ENCODE results near the gene SH3RF3.
"Not testable (repeated sequence)": the region's sequence is repeated elsewhere in the genome, so short reads cannot be mapped to it uniquely, and the experiment has no call there.

Gene SH3RF3

DNA sequence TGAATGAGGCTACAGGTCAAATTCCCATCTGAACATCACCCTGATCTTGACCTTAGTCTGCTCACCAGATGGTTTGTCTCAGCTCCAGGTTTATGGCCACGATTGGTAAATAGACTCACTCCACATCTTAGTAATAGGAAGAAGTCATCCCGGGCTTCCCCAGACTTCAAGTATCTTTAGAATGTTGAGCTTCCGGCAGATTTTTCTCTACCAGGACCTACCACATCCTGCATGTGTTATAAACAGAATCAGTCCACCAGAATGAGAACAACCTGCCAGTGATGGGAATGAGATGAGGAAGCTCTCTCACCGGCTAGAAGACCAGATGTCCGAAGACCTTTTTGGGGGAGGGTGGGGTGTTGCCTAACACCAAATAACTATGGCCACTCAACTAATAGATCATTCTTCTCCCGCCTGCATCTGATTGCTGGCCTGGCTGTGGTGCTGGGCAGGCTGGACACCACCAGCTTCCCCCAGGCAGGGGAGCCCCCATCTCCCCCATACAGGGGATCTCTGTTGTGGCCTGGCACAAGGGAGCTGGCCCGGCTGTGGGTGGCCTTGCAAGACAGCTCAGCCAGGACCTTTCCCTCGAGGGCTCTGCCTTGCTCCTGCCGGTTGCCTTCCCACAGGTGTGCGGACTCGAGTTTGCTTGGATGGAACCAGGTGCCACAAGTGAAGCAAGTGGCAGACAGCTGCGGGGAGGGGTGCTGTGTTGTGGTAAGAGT is 88.5 kb downstream of the SH3RF3 start:
- no peak for DNase-seq
- no peak for TF ChIP-seq POLR2A (IDR thresholded peaks at IDR 0.05; ENCODE audit: low read length)
- TF ChIP-seq GATA1 (IDR thresholded peaks at IDR 0.05; ENCODE audit: low read depth, low read length), result no peak

DNA sequence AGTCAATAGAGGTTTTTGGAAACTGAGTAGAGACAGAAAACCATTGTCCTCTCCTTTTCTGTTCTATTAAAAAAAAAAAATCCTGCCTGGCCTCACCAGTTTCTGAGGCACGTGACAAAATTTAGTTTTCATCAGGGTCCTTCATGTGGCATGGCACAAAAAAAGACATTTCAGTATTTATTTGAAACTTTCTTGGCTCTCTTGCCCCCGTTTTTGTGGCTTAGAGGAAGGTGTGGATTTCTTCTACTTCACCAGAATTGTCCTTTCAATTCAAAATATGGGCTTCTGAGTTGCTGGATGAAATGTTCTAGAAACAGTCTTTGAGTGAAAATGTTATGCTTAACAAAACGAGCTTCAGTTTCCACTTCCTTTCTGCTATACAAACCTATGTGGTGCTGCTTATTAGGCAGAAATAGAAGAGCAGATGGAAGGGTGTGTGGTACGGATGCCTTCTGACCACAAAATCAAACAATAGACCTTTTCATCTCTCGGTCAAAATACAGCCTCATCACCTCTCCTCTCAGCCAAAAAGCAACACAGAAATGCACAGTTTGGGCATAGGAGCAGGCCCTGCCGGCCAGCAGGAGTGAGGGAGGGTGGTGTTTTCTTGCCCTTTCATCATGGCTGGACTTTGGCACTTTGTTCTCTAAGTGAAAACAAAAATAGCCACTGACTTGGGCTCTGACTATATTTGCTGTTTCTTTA is 89.2 kb downstream of the SH3RF3 start:
- no peak for DNase-seq
- TF ChIP-seq GATA1 (IDR thresholded peaks at IDR 0.05; ENCODE audit: low read depth, low read length), result no peak
- no peak for TF ChIP-seq POLR2A (IDR thresholded peaks at IDR 0.05; ENCODE audit: low read length)

DNA sequence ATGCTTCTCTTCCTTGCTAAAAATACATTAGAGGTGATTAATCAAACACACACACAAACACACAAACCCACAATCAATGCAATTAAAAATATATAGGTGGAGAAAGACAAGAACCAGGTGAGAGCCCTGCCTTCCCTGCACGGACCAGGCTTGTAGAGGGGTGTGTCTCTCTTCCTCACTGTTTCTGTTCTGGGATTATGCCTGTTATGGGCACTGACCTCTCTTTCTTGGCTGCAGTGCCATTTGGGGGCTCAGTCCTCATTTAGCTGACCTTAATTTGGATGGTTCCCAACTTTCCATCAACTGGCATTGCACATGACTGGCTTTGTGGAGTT is 89.8 kb downstream of the SH3RF3 start:
- TF ChIP-seq GATA1 (IDR thresholded peaks at IDR 0.05; ENCODE audit: low read depth, low read length) (no peak), POLR2A (IDR thresholded peaks at IDR 0.05; ENCODE audit: low read length) (no peak)
- DNase-seq, result no peak

DNA sequence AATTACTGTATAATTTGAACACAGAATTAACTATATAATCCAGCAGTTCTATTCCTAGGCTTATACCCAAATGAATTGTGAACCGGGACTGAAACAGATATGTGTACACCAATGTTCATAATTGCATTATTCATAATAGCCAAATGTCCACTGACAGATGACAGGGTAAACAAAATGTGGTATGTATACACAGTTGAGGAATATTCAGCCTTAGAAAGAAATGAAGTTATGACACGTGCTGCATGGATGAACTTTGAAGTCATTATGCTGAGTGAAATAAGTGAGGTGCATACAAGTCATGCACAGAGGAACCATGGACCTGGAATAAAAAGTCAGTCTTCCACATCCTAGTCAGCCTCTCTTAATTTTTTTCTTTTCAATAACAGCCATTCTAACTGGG is 91.9 kb downstream of the SH3RF3 start:
- TF ChIP-seq POLR2A (IDR thresholded peaks at IDR 0.05; ENCODE audit: low read length), result no peak
- no peak for TF ChIP-seq GATA1 (IDR thresholded peaks at IDR 0.05; ENCODE audit: low read depth, low read length)
- DNase-seq, result no peak

DNA sequence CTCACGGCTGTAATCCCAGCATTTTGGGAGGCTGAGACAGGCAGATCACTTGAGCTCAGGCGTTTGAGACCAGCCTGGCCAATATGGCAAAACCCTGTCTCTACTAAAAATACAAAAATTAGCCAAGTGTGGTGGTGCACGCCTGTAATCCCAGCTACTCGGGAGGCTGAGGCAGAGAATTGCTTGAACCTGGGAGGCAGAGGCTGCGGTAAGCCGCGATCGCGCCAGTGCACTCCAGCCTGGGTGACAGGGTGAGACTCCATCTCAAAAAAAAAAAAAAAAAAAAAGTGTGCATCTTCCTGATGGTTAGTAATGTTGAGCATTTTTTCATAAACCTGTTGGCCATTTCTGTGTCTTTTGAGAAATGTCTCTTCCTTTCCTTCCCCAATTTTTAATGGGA is 92.3 kb downstream of the SH3RF3 start:
- DNase-seq, result not testable (repeated sequence)

DNA sequence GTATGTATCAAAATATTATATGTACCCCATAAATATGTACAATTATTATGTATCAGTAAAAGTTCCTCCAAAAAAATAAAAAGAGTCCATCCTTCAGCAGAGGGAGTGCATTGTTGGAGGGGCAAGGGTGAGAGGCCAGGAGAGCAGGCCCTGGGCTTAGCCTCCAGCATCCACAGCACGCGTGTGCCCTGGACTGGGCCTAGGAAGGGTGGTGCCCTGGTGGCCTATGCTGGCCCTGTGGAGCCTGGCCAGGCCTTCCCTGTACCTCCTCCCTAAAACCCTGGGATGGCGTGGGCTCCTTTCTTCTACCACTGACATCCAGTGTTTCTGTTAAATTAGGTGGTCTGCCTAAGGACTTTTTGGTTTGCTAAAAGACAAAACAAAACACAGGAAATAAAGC is 93.4 kb downstream of the SH3RF3 start:
- TF ChIP-seq POLR2A (IDR thresholded peaks at IDR 0.05; ENCODE audit: low read length) (no peak), GATA1 (IDR thresholded peaks at IDR 0.05; ENCODE audit: low read depth, low read length) (no peak)
- DNase-seq, result no peak

DNA sequence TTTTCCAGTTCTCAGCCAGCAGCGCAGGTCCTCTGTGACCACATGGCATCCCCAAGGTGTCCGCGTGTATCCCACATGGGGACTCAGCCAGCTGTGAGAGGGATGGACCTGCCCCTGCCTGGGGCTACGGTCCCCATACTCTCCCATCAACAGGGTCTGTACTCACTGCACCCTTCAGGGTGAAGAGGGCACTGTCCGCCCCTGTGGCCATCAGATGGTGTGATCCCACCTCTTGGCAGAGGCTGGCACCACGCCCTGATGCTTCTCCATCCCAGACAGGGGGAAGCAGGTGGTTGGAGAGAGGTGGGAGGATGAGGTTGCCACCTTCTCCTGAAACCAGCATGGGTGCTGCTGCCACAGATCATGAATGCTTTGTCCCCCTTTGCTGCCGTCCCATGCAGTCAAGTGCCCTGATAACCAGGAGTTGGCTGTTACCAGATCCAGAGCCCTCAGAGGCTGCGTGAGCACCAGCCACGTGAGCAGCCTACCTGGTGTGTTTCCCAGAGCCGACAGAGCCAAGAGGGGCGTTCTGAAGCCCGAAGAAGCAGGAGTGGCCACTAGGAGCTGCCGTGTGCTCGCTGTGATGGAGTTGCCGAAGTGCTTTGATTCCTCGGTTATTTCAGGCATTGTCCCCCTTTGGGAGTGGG is 93.9 kb downstream of the SH3RF3 start:
- TF ChIP-seq POLR2A (IDR thresholded peaks at IDR 0.05; ENCODE audit: low read length) (no peak), GATA1 (IDR thresholded peaks at IDR 0.05; ENCODE audit: low read depth, low read length) (no peak)
- no peak for DNase-seq

DNA sequence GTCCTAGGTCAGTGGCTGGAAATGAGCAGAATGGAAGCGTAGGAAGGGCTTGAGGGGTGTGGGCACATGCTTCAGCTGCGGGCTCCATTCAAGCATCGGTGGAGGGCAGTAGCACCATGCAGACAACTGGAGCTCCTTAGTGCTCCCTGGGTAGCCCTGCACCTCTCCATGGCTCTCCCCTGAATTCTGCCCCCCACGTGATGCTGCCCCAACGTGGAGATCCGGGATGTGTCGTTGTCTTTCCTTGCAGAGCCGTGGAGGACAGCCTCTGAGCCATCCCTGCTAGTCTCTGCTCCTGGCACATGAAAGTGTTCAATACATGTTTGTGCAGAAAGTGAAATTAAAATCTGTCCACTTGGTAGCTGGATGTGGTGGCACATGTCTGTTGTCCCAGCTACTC is 94.5 kb downstream of the SH3RF3 start:
- no peak for TF ChIP-seq POLR2A (IDR thresholded peaks at IDR 0.05; ENCODE audit: low read length)
- no peak for TF ChIP-seq GATA1 (IDR thresholded peaks at IDR 0.05; ENCODE audit: low read depth, low read length)
- DNase-seq, result no peak

DNA sequence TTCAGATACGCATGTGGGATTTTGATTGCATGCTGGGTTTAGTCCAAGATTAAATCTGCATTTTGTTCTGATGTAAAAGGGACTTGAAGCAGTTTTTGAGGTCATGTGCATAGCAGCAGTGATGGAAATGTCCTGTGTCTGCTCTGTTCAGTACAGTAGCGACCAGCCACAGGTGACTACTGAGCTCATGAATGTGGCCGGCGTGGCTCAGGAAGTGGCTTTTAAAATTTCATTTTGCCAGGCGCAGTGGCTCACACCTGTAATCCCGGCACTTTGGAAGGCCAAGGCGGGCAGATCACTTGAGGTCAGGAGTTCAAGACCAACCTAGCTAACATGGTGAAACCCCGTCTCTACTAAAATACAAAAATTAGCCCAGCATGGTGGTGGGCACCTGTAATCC is 95.3 kb downstream of the SH3RF3 start:
- DNase-seq, result not testable (repeated sequence)

DNA sequence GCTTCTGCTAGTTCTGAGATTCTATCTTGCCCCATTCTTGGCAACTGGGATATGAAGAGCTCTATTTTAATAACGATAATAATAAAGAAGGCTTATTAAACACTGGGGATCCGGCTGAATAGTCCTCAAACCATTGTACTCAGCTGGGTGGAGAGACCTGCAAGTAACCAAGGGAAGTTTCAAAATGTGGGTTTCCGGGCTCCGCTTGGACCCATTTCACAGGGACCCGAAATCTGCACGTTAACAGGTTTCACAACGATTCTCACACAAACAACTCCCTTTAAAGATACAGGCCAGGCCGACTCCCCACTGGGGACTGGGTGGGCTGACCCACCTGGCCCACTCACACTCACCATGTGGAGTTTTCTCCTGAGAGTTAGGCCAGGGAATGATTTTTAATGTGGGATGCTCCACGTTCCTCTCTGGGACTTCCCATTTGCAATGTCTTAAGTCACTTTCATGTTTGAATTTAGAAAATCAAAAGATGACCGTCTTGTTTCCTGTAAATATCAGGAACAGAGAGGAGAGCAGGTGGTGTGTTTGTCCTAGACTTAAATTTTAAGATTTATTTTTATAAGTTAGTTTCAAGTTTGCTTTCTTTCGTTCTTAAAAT is 96.3 kb downstream of the SH3RF3 start:
- TF ChIP-seq POLR2A (IDR thresholded peaks at IDR 0.05; ENCODE audit: low read length) (no peak), GATA1 (IDR thresholded peaks at IDR 0.05; ENCODE audit: low read depth, low read length) (no peak)
- no peak for DNase-seq

DNA sequence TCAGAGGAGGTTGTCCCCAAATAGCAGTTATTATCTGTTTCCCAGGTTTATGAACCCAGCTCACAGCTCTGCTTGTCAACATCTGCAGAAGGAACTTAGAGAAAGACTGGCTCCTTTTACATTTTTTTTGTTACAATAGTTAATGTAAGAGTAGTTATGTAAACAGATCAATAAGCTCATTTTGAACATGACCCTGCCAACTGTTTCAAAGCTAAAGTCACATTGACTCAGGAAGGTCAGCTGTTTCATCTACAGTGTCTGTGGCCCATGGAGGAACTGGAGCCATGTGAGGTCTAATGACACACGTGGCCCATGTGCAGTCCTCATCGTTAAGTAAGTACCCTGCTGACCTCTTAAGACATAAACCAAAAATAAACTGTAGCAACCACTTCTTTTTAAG is 97.1 kb downstream of the SH3RF3 start:
- TF ChIP-seq POLR2A (IDR thresholded peaks at IDR 0.05; ENCODE audit: low read length) (no peak), GATA1 (IDR thresholded peaks at IDR 0.05; ENCODE audit: low read depth, low read length) (no peak)
- DNase-seq, result no peak

DNA sequence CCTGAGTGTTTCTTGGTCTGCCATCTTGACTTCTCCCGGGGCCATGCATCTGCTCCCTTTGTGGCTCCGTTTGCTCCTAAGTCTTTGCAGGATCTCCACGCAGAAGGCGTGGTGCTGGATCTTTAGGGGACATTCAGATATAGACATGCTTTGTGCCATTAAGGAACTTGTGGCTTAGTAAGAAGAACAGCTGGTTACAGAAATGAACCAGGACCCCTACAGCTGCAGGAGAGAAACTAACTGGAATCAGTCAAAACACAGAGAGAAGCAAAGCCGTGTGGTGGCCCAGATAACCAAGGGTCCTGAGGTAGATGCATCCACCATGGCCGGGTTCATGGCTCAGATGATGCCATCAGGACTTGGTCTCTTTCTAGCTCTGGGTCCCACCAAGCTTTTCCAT is 97.6 kb downstream of the SH3RF3 start:
- TF ChIP-seq POLR2A (IDR thresholded peaks at IDR 0.05; ENCODE audit: low read length) (no peak), GATA1 (IDR thresholded peaks at IDR 0.05; ENCODE audit: low read depth, low read length) (no peak)
- no peak for DNase-seq

DNA sequence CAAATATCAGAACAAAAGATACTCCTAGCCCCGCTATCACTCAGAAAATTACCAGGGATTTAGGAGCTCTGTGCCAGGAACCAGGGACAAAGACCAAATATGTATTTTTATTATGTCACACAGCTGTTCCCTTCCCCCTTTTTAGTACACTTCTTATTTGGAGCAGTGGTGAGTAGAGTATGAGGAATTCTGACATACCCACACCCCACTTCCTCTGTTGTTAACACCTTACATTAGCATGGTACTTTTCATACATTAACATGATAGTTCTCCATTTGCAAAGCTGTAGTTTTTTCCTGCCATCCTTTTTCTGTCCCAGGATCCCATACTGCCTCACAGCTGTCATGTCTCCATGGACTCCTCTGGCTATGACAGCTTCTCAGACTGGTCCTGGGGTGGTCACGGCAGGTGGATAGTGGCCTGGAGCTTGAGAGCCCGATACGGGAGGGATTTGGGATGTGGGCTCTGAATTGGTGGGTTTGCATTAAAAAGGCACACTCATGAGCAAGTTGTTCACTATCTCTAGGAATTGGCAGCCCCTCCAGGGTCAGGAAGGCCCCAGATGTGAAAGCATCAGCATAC is 100.2 kb downstream of the SH3RF3 start:
- no peak for DNase-seq
- TF ChIP-seq POLR2A (IDR thresholded peaks at IDR 0.05; ENCODE audit: low read length) (no peak), GATA1 (IDR thresholded peaks at IDR 0.05; ENCODE audit: low read depth, low read length) (no peak)

DNA sequence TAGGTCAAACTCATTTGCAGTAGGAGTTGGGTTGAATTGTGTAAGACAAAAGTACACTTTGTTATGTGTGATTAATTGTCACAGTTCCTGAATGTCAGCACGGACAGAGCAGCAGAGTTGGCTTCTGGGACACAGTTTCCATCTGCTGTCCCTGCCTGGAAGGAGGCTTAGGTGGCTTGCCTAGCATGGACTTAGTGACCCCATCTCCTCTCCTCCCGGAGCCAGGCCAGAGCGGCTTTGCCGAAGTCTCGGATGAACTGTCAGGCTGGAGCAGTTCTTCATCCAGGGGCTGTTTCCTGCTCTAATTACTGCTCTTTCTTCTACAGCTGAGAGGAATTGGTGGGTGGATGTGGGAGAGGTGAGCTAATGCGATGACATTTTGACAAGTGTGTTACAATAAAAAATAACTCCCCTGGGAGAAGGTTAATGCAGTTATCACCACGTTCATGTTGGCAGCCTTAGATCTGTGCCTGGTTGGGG is 102.0 kb downstream of the SH3RF3 start:
- no peak for TF ChIP-seq GATA1 (IDR thresholded peaks at IDR 0.05; ENCODE audit: low read depth, low read length)
- no peak for TF ChIP-seq POLR2A (IDR thresholded peaks at IDR 0.05; ENCODE audit: low read length)
- DNase-seq, result no peak
